Panc1 (cell line): ENCODE measurements around the gene INPP5K. TPM values are rescaled to one million over a fixed set of nuclear protein-coding genes. Genes with fewer than 3 reads are reported as not detected.

ENCODE experiments used
- ATAC-seq: fragments of 200-7000 bp; cut with Tn5 transposase; 2 replicates; pipeline ENCODE4 v1.9.1; 2020; ENCODE audit warnings: mild to moderate bottlenecking, moderate library complexity
- BruUV-seq: library from RNA; stranded (reverse); fragments of 400-500 nt; replicated peaks from 2 replicates; lab custom pipeline; 2021; lab: Mats Ljungman, UMichigan
- CTCF ChIA-PET: fragments of 300-600 bp; sonication (Branson Sonifier 250); formaldehyde crosslinking; loops from one replicate; lab custom pipeline; 2022; ENCODE audit warnings: antibody characterized with exemption; lab: Charles Lee
- POLR2A ChIA-PET: fragments of 300-600 bp; sonication (Branson Sonifier 250); formaldehyde crosslinking; loops from one replicate; lab custom pipeline; 2022; ENCODE audit warnings: antibody characterized with exemption; lab: Charles Lee
- DNase-seq: peaks from one replicate; pipeline ENCODE4 v3.0.0-alpha.2; 2010; ENCODE audit warnings: low read depth, low spot score
- H3K27ac ChIP-seq: 2 replicates; pipeline ENCODE4 v1.5.1; 2011; ENCODE audit warnings: mild to moderate bottlenecking, low read length, inconsistent platforms
- H3K27me3 ChIP-seq: fragments of 200-500 bp; sonication (Bioruptor generic); 2 replicates; pipeline ENCODE4 v1.6.0; 2014; ENCODE audit warnings: low read length, inconsistent platforms; ENCODE audit not compliant: control insufficient read depth, insufficient read depth
- H3K36me3 ChIP-seq: fragments of 200-500 bp; sonication (Bioruptor generic); 2 replicates; pipeline ENCODE4 v1.5.1; 2014; ENCODE audit warnings: inconsistent platforms, mild to moderate bottlenecking, low read length, moderate library complexity; ENCODE audit not compliant: control insufficient read depth, insufficient read depth
- H3K4me1 ChIP-seq: 2 replicates; pipeline ENCODE4 v1.5.1; 2011; ENCODE audit warnings: inconsistent platforms, mild to moderate bottlenecking, low read length, moderate library complexity; ENCODE audit not compliant: control insufficient read depth, insufficient read depth
- H3K4me3 ChIP-seq, 2 experiments: 2 replicates each; pipeline ENCODE4 v1.5.1; 2011 to 2012; ENCODE audit warnings: low read depth in 2 of 2, low read length in 2 of 2, mild to moderate bottlenecking in 2 of 2, inconsistent platforms in 1 of 2, moderate library complexity in 1 of 2
- H3K9me3 ChIP-seq: fragments of 200-500 bp; sonication (Bioruptor generic); 2 replicates; pipeline ENCODE4 v1.5.1; 2014; ENCODE audit warnings: low read depth, mild to moderate bottlenecking, inconsistent platforms, low read length, moderate library complexity; ENCODE audit not compliant: control insufficient read depth, insufficient read depth
- POLR2AphosphoS5 ChIP-seq: IDR thresholded peaks from 2 replicates; pipeline ENCODE4 v1.6.1; 2012; ENCODE audit warnings: mild to moderate bottlenecking, low read depth, low read length, moderate library complexity
- REST ChIP-seq, 2 experiments: IDR thresholded peaks; 2 replicates each; pipeline ENCODE4 v1.6.1; 2011 to 2012; ENCODE audit warnings: low read depth in 2 of 2, control low read depth in 1 of 2, low read length in 1 of 2, mild to moderate bottlenecking in 1 of 2, moderate library complexity in 1 of 2; ENCODE audit not compliant: insufficient read depth in 1 of 2
- SIN3A ChIP-seq: IDR thresholded peaks from 2 replicates; pipeline ENCODE4 v1.6.1; 2012; ENCODE audit warnings: low read depth, mild to moderate bottlenecking, low read length, moderate library complexity, borderline replicate concordance; ENCODE audit not compliant: insufficient read depth
- TCF7L2 ChIP-seq: IDR thresholded peaks from 2 replicates; pipeline ENCODE4 v1.6.1; 2011; ENCODE audit warnings: mild to moderate bottlenecking, low read depth, low read length, inconsistent platforms
- in situ Hi-C: cut with HindIII; loops from 2 replicates; pipeline ENCODE4 v1.10.0; 2016; ENCODE audit warnings: low sequenced_read_pairs, low pct_unique_long_range_greater_than_20kb
- intact Hi-C: fragments of 100-400 bp; cut with micrococcal nuclease; formaldehyde crosslinking; loops from one replicate; pipeline ENCODE4 v1.10.0; 2022; ENCODE audit not compliant: unreplicated experiment
- total RNA-seq: library from RNA; stranded (reverse); gene quantifications from one replicate; pipeline ENCODE4 v1.2.1, GENCODE V29; 2021; ENCODE audit not compliant: unreplicated experiment
- TF ChIP-seq, protein P1 (sequence below): fragments of 450-650 bp; IDR thresholded peaks from 2 replicates; pipeline ENCODE4 v1.5.1; 2017; ENCODE audit warnings: mild to moderate bottlenecking

The INPP5K gene
- total RNA-seq, 1 experiment from 2014 or later = 21.3 TPM

GRCh38 chr17:1473841-1474240, 42.6 kb downstream of the INPP5K start:
- no peak for ATAC-seq
- in situ Hi-C loops = no loop called here

DNA sequence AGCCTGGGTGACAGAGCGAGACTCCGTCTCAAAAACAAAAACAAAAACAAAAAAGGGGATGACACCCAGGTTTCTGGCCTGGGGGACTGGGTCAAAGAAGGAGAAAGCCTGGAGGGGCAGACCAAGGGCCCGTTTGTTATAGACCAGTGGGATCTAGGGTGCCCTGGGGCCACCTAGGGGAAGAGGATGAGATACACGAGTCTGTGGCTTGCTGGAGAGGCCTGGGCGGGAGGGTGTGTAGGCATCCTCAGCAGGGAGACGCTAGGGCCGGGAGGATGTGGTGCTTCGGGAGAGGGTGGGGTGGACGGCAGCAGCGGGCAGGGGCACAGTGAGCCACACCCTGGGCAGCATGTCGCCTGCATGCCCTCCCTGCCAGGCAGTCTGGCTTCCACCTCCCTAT, 43.2 kb downstream of the INPP5K start:
- Histone ChIP-seq H3K9me3 (no peaks in the 10 kb centered on the region), H3K4me3 (no peak overlapping the region), H3K4me1 (peaks cover 2% of the 10 kb centered on the region; the same call in 1 of the 2 replicates), H3K36me3 (peaks cover 4% of the 10 kb centered on the region), H3K27me3 (no peaks in the 10 kb centered on the region), H3K27ac (no peak overlapping the region)
- no peak for ATAC-seq
- BruUV-seq = no TSS peak
- TF ChIP-seq SIN3A (no peak), POLR2AphosphoS5 (no peak), TCF7L2 (no peak), REST (IDR thresholded peaks at IDR 0.05; ENCODE audit: insufficient read depth in 1 of 2, low read depth in 2 of 2, low read length in 1 of 2) (no peak)
- TF ChIP-seq, protein P1, sequence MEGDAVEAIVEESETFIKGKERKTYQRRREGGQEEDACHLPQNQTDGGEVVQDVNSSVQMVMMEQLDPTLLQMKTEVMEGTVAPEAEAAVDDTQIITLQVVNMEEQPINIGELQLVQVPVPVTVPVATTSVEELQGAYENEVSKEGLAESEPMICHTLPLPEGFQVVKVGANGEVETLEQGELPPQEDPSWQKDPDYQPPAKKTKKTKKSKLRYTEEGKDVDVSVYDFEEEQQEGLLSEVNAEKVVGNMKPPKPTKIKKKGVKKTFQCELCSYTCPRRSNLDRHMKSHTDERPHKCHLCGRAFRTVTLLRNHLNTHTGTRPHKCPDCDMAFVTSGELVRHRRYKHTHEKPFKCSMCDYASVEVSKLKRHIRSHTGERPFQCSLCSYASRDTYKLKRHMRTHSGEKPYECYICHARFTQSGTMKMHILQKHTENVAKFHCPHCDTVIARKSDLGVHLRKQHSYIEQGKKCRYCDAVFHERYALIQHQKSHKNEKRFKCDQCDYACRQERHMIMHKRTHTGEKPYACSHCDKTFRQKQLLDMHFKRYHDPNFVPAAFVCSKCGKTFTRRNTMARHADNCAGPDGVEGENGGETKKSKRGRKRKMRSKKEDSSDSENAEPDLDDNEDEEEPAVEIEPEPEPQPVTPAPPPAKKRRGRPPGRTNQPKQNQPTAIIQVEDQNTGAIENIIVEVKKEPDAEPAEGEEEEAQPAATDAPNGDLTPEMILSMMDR = no peak
- intact Hi-C loops = no loop called here
- ChIA-PET CTCF (no interaction called here), POLR2A (no interaction called here)
- in situ Hi-C loops = no loop called here
- DNase-seq = no peak

More at GRCh38 chr17:1473841-1474240, 42.6 kb downstream of the INPP5K start:
- CTCF ChIA-PET = interaction anchor here (0.7 kb wide), 1 partner anchor 402 kb away, joined by 7 read pairs; no protein-coding TSS in a partner anchor
- POLR2A ChIA-PET = no interaction called here
- DNase-seq = no peak
- Histone ChIP-seq H3K36me3 (peaks cover 4% of the 10 kb centered on the region), H3K9me3 (no peaks in the 10 kb centered on the region), H3K4me3 (no peak overlapping the region), H3K4me1 (peaks cover 2% of the 10 kb centered on the region; the same call in 1 of the 2 replicates), H3K27ac (no peak overlapping the region), H3K27me3 (no peaks in the 10 kb centered on the region)
- no TSS peak for BruUV-seq
- TF ChIP-seq POLR2AphosphoS5 (no peak), REST (IDR thresholded peaks at IDR 0.05; ENCODE audit: insufficient read depth in 1 of 2, low read depth in 2 of 2, low read length in 1 of 2) (no peak), SIN3A (no peak), TCF7L2 (no peak)
- TF ChIP-seq, protein P1 = no peak
- intact Hi-C loops = no loop called here
